Measurements from ENCODE around the gene TNFRSF1B.

GRCh38 chr1:12144236-12144635 is 22.6 kb upstream of the TNFRSF1B start:
- TF ChIP-seq EZH2 (IDR thresholded peaks at IDR 0.05; ENCODE audit: low read depth, unreplicated experiment) (no peak), CTCF (conservative IDR thresholded peaks at IDR 0.05; ENCODE audit: low read depth in 2 of 2) (no peak), REST (IDR thresholded peaks at IDR 0.05; ENCODE audit: unreplicated experiment) (no peak), JUNB (IDR thresholded peaks at IDR 0.05; ENCODE audit: unreplicated experiment) (no peak), POLR2AphosphoS5 (IDR thresholded peaks at IDR 0.05; ENCODE audit: low read depth) (no peak), ZNF114 (CRISPR knock-in tag; IDR thresholded peaks at IDR 0.05) (no peak), NANOG (IDR thresholded peaks at IDR 0.05; ENCODE audit: borderline replicate concordance) (no peak), CREB1 (CRISPR knock-in tag; IDR thresholded peaks at IDR 0.05; ENCODE audit: low read depth) (no peak), EZH2phosphoT487 (IDR thresholded peaks at IDR 0.05; ENCODE audit: unreplicated experiment) (no peak)

Measured in GM23338 (cell line).